T-helper 2 cell (primary cell): ENCODE results near the gene KRTAP9-1.
"Not testable (repeated sequence)": the region's sequence is repeated elsewhere in the genome, so short reads cannot be mapped to it uniquely, and the experiment has no call there.

ENCODE experiments used
- DNase-seq, 5 experiments: peaks; one replicate each; pipeline versions ENCODE4 v3.0.0 to v3.0.0-alpha.2; 2012 to 2022
- total RNA-seq, 2 donors: gene quantifications; one replicate each; lab custom pipeline; 2026; lab: John Stamatoyannopoulos, UW

The KRTAP9-1 gene
- total RNA-seq, result 0 reads per million in 2 donors

DNA sequence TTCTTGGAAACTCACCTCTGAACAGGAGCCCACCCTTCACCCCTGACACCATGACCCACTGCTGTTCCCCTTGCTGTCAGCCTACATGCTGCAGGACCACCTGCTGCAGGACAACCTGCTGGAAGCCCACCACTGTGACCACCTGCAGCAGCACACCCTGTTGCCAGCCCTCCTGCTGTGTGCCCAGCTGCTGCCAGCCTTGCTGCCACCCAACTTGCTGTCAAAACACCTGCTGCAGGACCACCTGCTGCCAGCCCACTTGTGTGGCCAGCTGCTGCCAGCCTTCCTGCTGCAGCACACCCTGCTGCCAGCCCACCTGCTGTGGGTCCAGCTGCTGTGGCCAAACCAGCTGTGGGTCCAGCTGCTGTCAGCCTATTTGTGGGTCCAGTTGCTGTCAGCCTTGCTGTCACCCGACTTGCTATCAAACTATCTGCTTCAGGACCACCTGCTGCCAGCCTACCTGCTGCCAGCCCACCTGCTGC is at the start of gene KRTAP9-1:
Gene KRTAP9-1 (plus strand): TSS at position 51 of the 482 bp plus-strand sequence. CDS start 0 bp downstream, at position 51.
- DNase-seq, result not testable (repeated sequence)

DNA sequence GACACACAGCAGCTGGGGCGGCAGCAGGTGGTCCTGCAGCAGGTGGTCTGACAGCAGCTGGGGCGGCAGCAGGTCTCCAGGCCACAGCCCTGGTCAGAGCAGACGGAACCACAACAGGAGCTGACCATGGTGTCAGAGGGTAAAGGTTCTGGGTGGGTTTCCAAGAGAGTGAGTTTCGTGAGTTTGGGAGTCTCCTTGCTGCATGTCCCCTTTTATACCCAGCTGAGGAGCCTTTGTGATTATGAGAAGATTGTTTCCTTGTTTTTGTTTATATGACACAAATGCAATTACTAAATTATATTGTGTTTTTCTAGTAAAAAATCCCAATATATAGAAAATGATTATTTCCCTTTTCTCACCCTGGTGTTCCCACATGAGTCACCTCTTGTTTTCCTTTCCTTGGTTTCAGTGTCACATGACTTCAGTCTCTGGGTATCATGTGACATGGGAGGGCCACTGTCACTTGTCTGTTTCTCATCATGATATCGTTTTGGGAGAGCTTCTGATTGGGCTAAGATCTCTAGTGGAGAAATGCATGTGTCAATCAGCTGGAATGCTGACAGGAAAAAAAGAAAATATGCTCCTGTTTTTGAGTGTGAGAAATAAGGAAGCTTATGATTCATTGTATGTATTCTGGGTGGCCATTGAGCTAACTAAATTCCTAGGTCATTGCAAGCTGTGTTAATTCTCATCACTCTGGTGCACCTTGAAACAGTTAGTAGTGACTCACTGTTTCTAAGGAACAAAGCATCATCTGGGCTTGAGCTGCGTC is 49.1 kb upstream of the KRTAP9-1 start, which contains the start of gene KRTAP4-6:
Gene KRTAP4-6 (minus strand): TSS at position 185 of the 772 bp plus-strand sequence. CDS start 57 bp downstream, at position 128.
- no peak for DNase-seq

DNA sequence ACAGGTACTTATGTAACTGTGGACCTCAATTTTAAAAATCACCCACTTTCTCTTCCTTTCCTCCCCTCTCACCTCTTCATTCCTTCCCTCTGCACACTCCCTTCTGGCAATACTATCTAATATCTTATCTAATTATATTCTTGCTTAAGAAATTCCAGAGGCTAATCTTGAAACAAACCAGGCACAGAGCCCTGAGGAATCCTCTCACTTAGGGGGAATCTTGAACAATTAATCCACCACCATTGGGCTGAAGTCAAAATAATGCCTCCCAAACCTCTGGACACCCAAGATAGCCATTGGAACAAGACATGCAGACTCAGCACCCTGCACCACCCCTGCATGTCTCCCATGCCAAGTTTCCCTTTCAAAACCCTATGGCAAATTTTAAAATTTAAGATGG is 48.3 kb upstream of the KRTAP9-1 start:
- DNase-seq, result no peak

GRCh38 chr17:41144846-41145245 is 44.8 kb upstream of the KRTAP9-1 start:
- no peak for DNase-seq

DNA sequence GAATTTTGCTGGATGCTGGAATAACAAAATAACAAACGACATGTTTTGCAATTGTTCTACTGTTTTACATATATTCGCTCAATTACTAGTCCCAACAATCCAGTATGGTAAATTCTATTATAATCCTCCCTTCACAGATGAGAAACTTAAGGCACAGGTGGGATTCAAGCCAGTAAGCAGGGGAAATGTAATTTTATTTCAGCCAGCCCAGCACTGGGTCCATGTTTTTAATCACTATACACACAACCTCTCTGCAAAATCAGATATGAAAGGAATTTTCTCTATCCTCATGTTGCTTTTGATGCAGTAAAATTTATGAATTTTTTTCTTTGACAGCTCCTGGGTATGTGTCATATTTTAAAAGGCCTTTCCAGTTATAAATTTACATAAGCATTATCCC is 44.4 kb upstream of the KRTAP9-1 start:
- DNase-seq, result no peak

DNA sequence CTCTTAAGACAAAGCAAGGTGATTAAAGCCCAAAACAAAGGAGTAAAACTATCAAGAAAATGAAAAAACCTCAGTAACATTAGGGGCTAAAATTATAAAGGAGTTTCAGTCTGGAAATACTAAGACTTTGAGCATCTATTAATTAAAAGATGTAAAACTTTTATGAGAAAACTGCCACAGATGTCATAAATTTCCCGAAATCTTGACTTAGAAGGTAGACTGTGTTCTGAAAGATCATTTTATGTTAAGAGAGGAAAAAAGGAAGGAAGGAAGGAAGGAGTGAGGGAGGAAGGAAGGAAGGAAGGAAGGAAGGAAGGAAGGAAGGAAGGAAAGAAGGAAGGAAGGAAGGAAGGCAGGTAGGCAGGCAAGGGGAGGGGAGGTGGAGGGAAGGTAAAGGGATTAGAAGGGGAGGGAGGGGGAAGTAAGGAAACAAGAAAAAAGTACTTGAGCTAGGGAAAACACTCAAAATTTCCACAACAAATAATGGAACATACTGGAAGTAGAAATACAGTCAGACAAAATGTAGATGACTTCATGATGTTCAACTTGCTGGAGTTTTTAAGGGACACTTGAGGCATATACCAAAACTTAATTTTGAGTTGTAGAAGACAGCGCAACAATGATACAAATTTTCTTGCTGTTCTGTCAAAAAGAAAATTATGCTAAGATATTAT is 42.0 kb upstream of the KRTAP9-1 start:
- DNase-seq, result no peak

- not testable (repeated sequence) for DNase-seq
Measured at GRCh38 chr17:41148971-41149651, 40.6 kb upstream of the KRTAP9-1 start.

DNA sequence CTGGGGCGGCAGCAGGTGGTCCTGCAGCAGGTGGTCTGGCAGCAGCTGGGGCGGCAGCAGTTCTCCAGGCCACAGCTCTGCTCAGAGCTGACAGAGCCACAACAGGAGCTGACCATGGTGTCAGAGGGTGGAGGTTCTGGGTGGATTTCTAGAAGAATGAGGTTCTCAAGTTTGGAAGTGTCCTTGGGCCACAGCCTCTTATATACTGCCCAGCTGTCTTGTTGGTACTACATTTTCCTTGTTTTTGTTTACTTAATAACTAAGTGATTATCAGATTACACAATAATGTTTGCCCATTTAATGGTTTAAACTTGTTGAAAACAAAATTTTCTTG is 40.1 kb upstream of the KRTAP9-1 start, which contains the start of gene KRTAP4-5:
Gene KRTAP4-5 (minus strand): TSS at position 174 of the 334 bp plus-strand sequence. CDS start 58 bp downstream, at position 116.
- DNase-seq, result no peak

- no peak for DNase-seq
Measured at GRCh38 chr17:41150026-41150425, 39.7 kb upstream of the KRTAP9-1 start.

GRCh38 chr17:41151525-41151924 is 38.2 kb upstream of the KRTAP9-1 start:
- no peak for DNase-seq

DNA sequence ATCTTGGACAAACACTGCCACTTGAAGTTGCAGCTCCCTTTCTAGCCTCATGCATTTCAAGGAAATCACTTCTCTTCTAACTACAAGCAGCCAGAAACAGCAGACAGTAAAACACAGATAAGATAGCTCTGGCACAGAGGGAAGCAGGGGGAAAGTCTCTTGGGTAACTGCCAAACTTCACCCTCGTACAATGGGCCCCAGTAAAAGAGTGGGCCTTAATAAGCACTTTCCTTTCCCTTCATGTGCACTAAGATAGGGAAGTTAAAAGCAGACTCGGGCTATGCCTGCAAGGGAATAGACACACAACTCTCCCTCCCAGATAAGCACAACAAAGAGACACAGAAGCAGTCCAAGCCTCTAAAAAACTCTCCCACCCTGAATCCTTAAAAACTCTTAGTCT is 35.8 kb upstream of the KRTAP9-1 start:
- DNase-seq, result no peak

GRCh38 chr17:41160190-41160589 is 29.5 kb upstream of the KRTAP9-1 start:
- DNase-seq, result not testable (repeated sequence)

DNA sequence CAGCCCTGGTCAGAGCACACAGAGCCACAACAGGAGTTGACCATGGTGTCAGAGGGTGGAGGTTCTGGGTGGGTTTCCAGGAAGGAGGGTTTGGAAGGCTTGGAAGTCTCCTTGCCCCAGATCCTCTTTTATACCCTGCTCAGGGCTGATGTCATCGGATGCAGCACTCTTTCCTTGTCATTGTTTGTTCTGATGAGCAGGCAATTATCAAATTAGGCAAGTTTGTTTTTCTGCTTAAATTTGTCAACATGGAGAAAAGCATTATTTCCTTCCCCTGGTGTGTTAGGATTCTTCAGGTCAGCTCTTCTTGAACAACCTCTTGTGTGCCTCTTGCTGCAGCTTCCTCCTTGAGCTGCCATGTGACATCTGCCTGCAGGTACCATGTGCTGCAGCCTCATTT is 29.0 kb upstream of the KRTAP9-1 start, which contains the start of gene KRTAP4-4:
Gene KRTAP4-4 (minus strand): TSS at position 101 of the 400 bp plus-strand sequence. CDS start 57 bp downstream, at position 44.
- no peak for DNase-seq

GRCh38 chr17:41163828-41164227 is 25.9 kb upstream of the KRTAP9-1 start:
- no peak for DNase-seq

- DNase-seq, result no peak
Measured at GRCh38 chr17:41167561-41167960, 22.1 kb upstream of the KRTAP9-1 start.

GRCh38 chr17:41168121-41168520 is 21.6 kb upstream of the KRTAP9-1 start, which contains the start of gene KRTAP4-3:
KRTAP4-3 (minus strand) TSS chr17:41168221; CDS start chr17:41168172, 49 bp downstream.
- no peak for DNase-seq

DNA sequence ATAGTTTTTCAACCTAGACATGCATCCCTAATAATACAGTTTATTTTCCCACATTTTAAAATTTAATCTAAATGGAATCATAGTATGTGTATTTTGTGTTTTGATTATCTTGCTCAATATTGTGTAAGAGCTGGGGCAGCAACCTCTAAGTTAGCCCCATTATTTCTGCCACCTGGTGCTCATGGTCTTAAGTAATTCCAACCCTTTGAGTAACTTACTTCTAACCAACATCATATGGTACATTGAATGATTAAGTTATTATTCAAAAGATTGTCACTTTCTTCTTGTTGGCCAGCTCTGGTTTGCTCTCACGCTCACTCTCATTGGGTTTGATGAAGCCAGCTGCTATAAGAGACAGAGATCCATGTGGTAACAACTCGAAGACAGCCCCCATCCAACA is 17.8 kb upstream of the KRTAP9-1 start:
- DNase-seq, result no peak

GRCh38 chr17:41176744-41177387 is 12.8 kb upstream of the KRTAP9-1 start:
- no peak for DNase-seq

GRCh38 chr17:41177727-41178271 is 11.9 kb upstream of the KRTAP9-1 start, which contains the start of gene KRTAP4-2:
KRTAP4-2 (minus strand) TSS chr17:41178221; CDS start chr17:41178164, 57 bp downstream.
- DNase-seq, result no peak

GRCh38 chr17:41178341-41178740 is 11.3 kb upstream of the KRTAP9-1 start:
- no peak for DNase-seq

GRCh38 chr17:41178843-41179616 is 10.7 kb upstream of the KRTAP9-1 start:
- DNase-seq, result no peak
